DMS53 (cell line): ENCODE results near the gene LGALS9C.
"Not testable (repeated sequence)": the region's sequence is repeated elsewhere in the genome, so short reads cannot be mapped to it uniquely, and the experiment has no call there.

ENCODE experiments used
- DNase-seq: peaks from one replicate; lab custom pipeline; 2025; lab: John Stamatoyannopoulos, UW

LGALS9C gene

DNA sequence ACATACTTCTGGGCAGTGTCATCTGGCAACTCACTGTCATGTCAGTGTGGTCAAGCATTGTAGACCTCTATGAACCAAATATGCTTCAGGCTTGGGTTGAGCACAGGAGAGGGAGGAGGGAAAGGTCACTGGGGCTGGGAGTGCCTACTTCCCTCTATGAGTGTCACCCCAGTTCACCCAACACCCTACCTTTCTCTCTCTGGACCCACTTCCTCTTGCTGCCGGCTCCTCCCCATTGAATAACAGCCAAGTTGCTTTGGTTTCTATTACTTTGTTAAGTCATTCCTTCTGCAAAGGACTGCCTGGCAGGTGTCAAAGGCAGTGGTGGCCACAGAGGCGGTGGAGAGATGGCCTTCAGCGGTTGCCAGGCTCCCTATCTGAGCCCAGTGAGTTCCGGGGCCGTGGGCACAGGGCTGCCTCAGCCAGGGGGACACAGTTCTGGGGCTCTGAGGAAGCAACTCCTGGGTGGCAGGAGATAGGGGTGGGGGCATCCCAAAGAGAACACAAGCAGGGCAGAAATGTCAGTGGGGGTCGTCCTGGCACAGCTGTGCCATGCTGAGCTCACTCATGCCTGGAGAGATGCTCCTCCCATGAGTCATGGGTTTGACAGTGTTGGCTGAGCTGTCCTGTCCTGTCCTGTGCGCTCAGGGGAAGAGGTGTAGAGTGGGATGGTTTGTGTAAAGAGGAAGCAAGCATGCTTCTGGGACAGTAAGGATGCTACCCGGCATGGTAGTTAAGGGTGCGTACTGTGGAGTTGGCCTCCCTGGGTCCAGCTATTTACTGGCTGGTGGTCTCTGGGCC, at the start of gene LGALS9C:
Gene LGALS9C, plus strand, starts transcription at position 282 of the 801 bp plus-strand sequence. Its CDS starts 66 bp downstream, at position 348.
- DNase-seq = not testable (repeated sequence)

DNA sequence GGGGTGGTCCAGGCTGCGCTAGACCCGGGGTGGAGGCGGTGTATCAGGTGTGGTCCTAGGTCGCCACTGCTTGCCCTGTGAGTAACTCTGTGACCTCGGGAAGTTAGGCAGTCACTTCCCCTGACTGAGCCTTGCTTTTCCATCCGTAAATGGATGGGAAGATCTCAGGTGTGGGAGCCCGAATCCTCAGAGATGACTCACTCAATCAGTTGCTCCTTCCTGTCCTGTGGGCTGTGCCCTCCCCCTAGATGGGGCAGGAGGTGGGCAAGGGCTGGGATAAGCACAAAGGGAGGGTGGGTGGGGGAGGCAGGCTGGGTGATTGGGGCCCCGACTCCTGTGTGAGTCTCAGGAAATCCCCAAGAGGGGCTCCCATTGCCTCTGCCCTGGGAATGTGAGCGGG, 44.4 kb upstream of the LGALS9C start:
- not testable (repeated sequence) for DNase-seq

DNA sequence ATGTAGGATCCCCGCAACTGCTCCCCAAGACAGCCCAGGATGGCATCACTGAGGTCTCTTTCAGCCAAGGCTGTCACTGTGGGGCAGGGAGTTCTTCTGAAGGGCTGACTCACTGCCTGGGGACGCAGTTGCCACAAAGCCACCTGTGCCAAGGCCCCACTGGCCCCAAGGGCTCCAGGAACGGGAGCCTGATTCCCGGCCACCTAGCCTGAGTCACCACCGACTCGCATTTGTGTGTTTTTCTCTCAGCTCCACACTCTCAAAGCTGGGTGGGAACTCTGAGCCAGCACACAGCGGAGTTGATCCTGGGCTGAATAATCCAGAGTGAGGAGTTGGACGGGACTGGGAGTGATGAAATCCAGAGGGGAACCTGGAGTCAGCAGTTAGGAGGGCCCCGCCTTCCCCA, 37.1 kb upstream of the LGALS9C start:
- not testable (repeated sequence) for DNase-seq

GRCh38 chr17:18442093-18442492, 34.5 kb upstream of the LGALS9C start:
- not testable (repeated sequence) for DNase-seq

DNA sequence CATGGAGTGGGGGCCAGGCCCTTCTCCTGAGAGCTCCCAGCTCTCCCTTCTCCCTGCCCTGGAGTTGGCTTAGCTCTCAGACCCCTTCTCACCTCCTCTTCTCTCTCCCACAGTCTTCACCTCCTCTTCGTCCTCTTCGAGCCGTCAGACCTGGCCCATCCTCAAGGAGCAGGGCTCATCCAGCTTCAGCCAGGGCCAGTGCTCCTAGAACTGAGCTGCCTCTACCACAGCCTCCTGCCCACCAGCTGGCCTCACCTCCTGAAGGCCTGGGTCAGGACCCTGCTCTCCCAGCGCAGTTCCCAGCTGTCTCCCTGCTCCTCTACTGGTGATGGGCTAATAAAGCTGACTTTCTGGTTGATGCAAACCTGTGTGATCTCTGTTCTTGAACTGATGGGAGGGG, 34.1 kb upstream of the LGALS9C start:
- not testable (repeated sequence) for DNase-seq

DNA sequence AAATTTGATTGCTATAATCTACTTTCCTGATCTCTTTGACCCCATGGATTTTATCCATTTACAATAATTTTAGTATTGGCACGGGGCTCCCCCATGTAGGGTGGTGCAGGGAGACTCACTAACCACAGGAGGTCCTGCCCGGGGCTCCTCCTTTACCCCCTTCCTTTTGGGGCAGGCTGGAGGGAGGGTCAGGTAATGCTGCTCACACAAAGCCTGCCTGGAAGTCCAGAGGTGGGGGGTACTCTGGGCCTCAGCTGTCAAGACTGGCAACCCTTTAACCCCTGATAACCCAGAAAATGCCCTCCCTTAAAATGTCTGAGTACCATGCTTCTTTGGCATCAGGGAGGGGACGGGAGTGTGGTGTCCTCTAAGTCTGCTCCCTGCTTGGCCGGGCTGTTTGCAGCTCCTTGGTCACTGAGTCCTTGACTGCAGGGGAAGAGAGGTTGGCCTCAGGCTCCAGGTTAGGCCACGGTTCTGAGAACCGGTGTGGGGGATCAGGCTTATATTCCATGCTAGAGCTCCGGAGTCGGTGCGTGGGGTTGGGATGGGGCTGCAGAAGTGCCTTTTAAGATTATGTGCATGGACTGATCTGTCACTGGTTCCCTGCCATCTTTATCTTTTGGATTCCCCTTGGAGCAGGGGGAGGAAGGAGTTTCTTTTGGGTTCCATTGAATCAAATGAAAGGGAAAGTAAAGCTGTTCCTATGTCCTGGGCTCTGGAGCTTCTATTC, 28.9 kb upstream of the LGALS9C start:
- DNase-seq = not testable (repeated sequence)

DNA sequence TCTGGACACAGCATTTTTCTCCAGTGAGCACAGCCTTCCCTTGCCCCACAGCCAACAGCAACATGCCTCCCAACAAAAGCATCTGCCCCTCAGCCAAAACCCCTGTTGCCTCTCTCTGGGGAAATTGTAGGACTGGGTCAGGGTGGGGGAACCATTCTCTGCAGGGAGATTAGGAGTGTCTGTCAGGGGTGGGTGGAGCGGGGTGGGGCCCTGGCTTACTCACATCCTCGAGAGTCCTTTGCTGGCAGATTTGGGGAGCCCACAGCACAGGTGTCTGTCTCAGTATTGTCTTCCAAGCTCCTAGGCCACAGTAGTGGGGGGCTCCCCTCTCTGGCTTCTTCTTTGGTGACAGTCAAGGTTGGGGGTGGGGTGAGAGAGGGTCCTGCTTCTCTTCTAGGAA, 28.3 kb upstream of the LGALS9C start:
- not testable (repeated sequence) for DNase-seq

- not testable (repeated sequence) for DNase-seq
Observed at GRCh38 chr17:18449833-18450232, 26.8 kb upstream of the LGALS9C start.

- DNase-seq = not testable (repeated sequence)
Observed at GRCh38 chr17:18450998-18451397, 25.6 kb upstream of the LGALS9C start.

- not testable (repeated sequence) for DNase-seq
Observed at GRCh38 chr17:18451969-18452368, 24.6 kb upstream of the LGALS9C start.

DNA sequence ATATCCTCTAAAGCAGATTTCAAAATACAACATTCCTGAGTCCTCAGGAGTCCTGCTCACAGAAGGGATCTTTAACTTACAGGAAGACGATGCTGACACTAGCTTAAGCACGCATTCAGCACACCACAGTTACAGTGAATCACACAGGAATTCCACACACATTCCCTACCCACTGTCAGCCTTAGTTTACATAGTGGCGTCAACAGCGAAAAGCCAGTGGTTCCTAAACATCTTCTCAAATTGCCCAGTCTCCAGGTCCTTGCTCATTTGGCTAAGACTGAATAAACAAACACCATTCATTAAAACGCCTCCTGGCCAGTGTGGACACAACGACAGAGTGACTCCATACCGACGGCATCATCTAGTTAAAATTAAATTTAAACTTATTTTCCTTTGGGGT, 17.6 kb upstream of the LGALS9C start:
- not testable (repeated sequence) for DNase-seq

DNA sequence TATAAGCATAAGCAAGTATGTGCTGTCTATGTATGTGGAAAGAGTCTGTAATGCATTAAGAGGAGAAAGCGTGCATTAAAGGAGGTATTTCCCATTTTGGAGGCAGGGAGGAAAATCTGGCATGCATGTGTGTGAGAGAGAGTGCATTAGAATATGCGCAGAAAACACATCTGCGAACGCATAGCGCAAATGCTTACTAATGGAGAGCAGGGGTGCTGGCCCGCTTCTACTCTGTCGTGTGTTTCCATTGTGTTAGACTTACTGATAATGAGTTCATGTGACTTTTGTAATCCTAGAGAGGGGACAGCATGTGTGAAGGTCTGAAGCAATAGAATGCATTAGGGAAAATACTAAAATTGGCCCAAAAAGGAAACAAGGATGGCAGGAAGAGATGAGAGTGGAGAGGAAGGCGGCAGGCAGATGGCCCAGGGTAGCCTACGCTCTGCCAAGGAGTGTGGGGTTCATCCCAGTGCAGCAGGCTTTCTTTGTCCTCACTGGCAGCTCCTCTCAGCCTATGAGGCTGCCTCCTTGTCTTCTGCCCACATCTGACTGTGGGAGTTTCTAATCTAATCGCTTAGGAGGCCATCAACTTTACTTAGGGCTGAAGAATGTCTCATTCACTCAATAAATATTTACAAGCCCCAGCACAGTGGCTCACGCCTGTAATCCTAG, 12.6 kb upstream of the LGALS9C start:
- not testable (repeated sequence) for DNase-seq

DNA sequence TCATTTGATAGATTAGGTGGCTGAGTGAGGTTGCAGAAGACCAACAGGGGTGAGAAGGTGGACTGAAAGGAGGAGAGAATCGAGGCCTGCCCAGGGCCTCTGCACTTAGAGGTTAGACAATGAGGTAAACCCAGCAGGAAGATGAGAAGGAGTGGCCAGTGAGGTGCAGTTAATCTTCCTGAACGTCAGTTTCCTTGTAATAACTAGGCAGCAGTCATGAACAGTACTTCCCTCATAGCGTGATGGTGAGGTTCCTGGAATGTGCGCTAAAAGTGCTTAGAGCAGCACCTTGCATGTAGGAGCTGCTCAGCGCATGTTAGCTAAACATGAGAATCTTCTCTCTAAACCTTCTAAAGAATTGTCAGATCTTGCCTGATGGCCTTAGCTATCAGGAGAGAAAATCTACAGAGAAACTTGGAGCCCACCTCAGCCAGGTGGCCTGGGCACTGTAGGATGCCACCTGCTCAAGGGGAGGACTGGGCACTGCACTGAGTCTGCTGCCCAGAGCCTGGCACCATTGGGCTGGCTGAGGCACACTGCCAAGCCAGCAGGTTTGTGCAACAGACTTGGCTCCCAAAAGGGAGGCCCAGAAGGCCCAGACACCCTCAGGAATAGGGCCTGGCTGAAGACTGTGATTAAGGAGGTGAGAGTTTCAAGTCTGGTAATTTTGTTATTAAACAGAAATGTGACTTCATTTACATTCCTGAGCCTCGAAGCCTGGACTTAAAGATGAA, 10.2 kb upstream of the LGALS9C start:
- not testable (repeated sequence) for DNase-seq

DNA sequence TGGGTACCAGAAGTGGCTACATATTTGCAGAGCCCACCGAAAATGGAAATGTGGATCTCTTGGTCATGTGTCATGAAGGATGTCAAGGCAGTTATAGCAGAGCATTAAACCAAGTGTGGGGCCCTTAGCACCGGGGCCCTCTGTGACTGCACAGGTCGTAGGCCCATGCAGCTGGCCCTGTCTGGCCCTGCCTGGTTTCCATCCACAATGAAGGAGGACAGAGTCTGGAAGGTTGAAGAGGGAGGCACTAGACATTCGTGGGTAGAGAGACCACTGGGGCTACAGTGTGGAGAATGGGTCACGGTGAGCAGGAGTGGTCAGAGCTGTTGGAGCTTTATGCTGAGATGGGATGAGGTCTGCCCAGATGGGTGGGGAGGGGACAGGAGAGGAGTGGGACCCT, 9.6 kb upstream of the LGALS9C start:
- DNase-seq = not testable (repeated sequence)

DNA sequence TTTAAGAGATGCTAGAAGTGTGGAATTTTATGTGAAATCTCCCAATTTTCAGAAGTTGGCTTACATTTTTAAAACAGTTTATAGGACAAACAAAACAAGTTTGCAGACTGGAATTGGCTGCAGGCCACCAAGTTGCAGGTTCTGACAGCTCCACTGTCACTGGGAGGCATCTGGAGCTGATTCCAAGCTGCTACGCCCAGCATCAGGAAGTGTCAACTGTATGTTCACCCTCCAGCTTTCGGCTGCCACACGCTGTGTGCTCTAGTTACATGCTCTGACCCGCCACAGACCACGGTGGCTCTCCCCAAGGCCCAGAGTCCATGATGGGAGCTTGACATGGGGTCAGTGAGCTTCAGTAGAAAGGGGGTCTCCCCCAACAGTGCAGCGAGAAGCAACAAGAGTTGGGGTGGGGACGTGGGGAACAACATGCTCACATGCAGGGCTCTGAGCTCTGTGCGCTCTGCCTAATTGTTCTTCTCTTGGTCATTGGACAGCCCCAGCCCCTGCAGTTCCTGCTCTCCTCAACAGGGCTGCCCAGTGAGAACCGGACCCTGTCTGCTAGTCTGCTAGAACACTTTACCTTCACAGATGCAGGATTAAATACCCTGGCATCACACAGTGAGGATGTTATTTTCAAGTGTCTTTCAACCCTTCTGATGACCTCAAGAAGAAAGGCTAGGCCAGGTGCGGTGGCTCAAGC, 8.0 kb upstream of the LGALS9C start:
- DNase-seq = not testable (repeated sequence)

DNA sequence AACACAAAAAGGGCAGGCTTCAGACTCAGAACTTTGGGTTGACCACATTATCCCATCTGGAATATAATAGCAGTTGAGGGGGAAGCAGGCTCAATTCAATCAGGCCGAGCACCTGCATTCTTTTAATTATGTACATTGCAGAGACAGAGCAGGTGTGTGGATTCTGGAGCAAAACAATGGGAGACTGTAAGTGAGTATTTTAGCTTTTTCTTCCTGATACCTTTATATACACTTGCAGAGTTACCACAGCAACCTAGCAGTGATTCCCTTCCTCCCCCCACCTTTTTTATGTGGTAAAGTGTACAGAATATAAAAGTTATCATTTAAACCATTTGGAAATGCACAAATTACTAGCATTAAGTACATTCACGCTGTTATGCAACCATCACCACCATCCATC, 6.8 kb upstream of the LGALS9C start:
- not testable (repeated sequence) for DNase-seq

DNA sequence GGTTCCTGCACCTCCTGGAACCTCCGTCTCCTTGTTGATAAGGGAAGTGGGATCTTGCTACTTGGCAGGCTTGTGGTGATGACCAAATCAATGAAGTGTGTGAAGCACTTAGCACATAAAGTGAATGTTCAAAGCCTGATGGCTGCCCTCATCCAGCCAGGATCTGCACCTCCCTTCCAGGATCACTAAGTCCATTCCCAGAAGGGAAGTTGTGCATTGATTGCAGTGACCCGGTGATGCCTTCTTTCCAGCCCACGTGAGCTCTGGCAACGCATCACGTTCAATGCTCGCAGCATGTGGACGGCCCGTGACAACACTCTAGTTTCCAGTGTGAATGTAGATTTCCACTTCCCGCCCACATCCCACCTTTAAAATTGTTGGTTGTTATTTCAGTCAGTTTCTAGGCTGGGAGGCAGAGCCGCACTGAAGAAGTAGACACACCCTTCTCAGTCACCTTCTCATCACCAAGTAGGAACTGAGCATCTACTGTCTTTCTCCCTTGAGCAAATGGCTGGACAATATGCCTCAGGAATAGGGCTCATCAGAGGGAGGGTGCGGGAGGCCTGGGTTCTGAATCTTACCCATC, 6.2 kb upstream of the LGALS9C start:
- DNase-seq = not testable (repeated sequence)

DNA sequence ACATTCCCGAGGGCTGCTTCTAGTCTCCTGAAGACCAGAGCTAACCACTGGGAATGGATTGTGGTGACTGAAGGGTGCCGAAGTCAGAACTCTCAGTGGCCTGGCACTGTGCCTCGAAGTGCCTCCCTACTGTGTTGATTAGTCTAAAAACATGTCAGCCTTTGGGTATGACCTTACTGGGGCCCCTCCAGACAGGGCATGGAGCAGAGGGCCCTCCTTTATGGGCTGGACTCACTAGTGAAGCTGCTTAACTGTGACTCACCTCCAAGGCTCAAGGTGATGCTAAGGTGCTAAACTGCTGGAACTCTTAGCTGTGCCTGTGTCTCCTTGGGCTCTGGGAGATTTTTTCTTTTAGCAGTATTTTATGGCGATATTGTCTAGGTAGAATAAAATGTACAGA, 2.6 kb upstream of the LGALS9C start:
- not testable (repeated sequence) for DNase-seq

GRCh38 chr17:18474754-18475153, 1.8 kb upstream of the LGALS9C start:
- not testable (repeated sequence) for DNase-seq

DNA sequence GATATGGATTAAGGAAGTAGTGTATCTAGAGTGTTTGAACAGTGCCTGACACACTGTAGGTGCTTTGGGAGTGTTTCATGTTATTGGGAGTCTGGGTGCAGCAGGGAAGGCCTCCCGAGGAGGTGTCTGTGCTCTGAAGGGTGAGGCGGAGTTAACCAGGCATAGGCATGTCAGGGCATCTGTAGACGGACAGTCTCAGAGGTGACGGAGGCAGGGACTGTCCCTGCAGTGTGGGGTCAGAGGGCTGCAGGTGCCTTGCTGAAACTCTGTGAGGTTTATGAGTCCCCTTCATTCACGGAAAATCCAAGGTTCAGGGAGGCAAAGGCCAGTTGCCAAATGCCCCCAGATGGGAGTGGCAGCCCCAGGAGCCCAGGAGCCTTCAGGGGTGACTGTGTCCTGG, 778 bp downstream of the LGALS9C start:
- DNase-seq = not testable (repeated sequence)

DNA sequence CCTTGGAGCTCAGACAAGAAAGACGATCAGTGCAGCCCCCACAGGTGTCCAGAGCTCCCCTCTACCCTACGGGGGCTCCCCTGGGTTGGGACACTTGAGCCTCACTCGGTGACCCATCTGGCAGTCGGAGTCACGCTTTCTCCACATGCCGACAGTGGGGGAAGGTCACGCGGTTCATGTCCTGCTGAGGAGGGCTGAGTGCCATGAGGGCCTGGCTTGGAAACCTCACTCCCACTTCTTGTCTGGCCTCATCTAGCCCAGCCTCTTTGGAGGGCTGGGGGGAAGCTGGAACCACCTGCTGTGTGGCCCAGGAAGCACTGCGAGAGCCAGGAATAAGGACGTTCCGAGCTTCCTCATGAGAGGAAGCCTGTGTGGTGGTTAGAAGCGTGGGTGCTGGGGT, 1.8 kb downstream of the LGALS9C start:
- not testable (repeated sequence) for DNase-seq
